RPMI8226 (cell line): ENCODE data around the gene CHDH.
A peak's percentile ranks its signal among the peaks of the same experiment; 100 is the strongest.

Source experiments
- DNase-seq: peaks from one replicate; pipeline ENCODE4 v3.0.0-alpha.2; 2015

CHDH gene

GRCh38 chr3:53780806-53781205 lies 65.4 kb downstream of the CHDH start:
- no peak for DNase-seq

GRCh38 chr3:53780171-53780570 lies 66.0 kb downstream of the CHDH start:
- DNase-seq, result no peak

GRCh38 chr3:53778153-53778552 lies 68.1 kb downstream of the CHDH start:
- no peak for DNase-seq

- no peak for DNase-seq
These were observed 68.8 kb downstream of the CHDH start for GRCh38 chr3:53777468-53777867.

- no peak for DNase-seq
These were observed 69.6 kb downstream of the CHDH start for GRCh38 chr3:53776494-53777101.

GRCh38 chr3:53775834-53776251 lies 70.4 kb downstream of the CHDH start:
- no peak for DNase-seq

- no peak for DNase-seq
These were observed 71.2 kb downstream of the CHDH start for GRCh38 chr3:53775018-53775417.

GRCh38 chr3:53774414-53774813 lies 71.8 kb downstream of the CHDH start:
- no peak for DNase-seq

GRCh38 chr3:53773611-53774368 lies 72.4 kb downstream of the CHDH start:
- DNase-seq, result no peak

GRCh38 chr3:53773021-53773436 lies 73.2 kb downstream of the CHDH start:
- DNase-seq, result no peak

GRCh38 chr3:53772562-53772961 lies 73.7 kb downstream of the CHDH start:
- DNase-seq, result no peak

- DNase-seq, result no peak
These were observed 77.5 kb downstream of the CHDH start for GRCh38 chr3:53768478-53769459.

GRCh38 chr3:53766706-53767105 lies 79.5 kb downstream of the CHDH start:
- no peak for DNase-seq

GRCh38 chr3:53765753-53766152 lies 80.5 kb downstream of the CHDH start:
- DNase-seq, result no peak

GRCh38 chr3:53764026-53764775 lies 82.0 kb downstream of the CHDH start:
- peak; percentile 16 for DNase-seq

GRCh38 chr3:53763353-53763752 lies 82.9 kb downstream of the CHDH start:
- DNase-seq, result no peak
